ENCODE data around the gene PACS1.

The PACS1 gene

DNA sequence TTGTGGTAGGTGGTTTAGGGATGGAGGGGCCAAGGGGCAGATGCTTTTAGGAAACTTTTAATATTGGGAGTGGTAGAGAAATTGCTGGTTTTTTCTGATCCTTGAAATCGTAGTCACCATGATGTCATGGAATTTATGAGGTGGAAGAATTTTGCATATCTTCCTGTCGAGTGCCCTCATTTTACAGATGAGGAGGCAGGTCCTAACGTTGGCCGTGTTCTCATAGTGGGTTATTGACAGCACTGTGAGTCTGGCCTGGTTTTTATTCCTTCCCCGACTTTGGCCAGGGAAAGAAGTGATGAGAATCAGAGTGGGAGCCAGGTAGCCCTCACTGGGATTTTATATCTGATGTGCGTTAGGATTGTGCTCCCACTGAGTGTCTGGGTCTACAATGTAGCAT, 8.8 kb upstream of the PACS1 start:
- TF ChIP-seq, protein P1, sequence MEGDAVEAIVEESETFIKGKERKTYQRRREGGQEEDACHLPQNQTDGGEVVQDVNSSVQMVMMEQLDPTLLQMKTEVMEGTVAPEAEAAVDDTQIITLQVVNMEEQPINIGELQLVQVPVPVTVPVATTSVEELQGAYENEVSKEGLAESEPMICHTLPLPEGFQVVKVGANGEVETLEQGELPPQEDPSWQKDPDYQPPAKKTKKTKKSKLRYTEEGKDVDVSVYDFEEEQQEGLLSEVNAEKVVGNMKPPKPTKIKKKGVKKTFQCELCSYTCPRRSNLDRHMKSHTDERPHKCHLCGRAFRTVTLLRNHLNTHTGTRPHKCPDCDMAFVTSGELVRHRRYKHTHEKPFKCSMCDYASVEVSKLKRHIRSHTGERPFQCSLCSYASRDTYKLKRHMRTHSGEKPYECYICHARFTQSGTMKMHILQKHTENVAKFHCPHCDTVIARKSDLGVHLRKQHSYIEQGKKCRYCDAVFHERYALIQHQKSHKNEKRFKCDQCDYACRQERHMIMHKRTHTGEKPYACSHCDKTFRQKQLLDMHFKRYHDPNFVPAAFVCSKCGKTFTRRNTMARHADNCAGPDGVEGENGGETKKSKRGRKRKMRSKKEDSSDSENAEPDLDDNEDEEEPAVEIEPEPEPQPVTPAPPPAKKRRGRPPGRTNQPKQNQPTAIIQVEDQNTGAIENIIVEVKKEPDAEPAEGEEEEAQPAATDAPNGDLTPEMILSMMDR (IDR thresholded peaks at IDR 0.05; ENCODE audit: control insufficient read depth, extremely low read depth, insufficient read depth): no peak
- DNase-seq (ENCODE audit: low read depth): no peak
- no peak overlapping the region for H3K4me3 ChIP-seq (ENCODE audit: low read depth, low read length)

DNA sequence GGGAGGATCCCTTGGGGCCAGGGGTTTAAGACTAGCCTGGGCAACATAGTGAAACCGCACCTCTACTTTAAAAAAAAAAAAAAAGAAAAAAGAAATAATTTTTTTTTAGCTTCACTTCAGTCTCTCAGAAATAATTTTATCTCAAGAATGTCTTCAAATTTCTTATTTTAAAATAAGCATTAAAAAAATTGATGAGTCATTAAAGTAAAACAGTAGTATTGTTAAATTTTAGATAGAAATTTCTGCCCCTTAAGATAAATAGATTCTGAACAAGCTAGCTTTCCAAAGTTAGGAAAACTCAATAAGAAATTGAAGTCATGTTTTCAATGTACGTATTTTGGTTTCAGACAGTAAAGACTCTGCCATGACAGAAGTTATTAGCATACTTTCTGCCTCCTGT, 7.7 kb upstream of the PACS1 start:
- TF ChIP-seq, protein P1 (IDR thresholded peaks at IDR 0.05; ENCODE audit: control insufficient read depth, extremely low read depth, insufficient read depth): no peak
- DNase-seq (ENCODE audit: low read depth): no peak
- H3K4me3 ChIP-seq (ENCODE audit: low read depth, low read length): no peak overlapping the region

DNA sequence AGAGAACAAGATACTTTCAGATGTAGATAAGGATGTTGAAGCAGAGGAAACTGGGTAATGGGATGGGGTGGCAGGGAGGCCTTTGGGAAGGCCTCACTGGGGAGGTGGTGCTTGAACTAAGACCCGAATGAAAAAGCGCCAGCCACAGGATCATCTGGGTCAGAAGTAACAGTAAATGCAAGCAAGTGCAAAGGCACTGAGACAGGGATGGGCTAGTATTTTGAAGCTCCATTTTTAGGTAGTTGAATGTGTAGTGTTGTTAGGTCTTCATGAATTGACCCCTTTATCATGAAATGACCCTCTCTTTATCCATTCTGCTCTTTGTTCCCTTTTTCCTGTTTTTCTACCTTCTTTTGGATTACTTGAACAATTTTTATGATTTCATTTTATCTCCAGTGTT, 6.2 kb upstream of the PACS1 start:
- DNase-seq (ENCODE audit: low read depth): no peak
- no peak overlapping the region for H3K4me3 ChIP-seq (ENCODE audit: low read depth, low read length)
- TF ChIP-seq, protein P1 (IDR thresholded peaks at IDR 0.05; ENCODE audit: control insufficient read depth, extremely low read depth, insufficient read depth): no peak

DNA sequence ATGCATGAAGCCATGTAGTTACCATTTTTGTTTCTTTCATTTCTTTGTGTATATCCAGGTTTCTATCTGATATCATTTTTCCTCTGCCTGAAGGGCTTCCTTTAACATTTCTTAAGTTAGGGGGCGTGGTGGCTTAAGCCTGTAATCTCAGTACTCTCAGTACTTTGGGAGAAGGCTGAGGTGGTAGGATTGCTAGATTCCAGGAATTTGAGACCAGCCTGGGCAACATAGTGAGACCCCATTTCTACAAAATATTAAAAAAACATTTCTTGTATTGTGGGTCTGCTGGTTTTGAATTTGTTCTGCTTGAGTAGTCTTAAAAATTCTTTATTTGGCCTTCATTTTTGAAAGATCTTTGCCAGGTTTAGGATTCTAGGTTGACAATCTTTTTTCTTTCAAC, 5.5 kb upstream of the PACS1 start:
- TF ChIP-seq, protein P1 (IDR thresholded peaks at IDR 0.05; ENCODE audit: control insufficient read depth, extremely low read depth, insufficient read depth): no peak
- no peak for DNase-seq (ENCODE audit: low read depth)
- no peak overlapping the region for H3K4me3 ChIP-seq (ENCODE audit: low read depth, low read length)

DNA sequence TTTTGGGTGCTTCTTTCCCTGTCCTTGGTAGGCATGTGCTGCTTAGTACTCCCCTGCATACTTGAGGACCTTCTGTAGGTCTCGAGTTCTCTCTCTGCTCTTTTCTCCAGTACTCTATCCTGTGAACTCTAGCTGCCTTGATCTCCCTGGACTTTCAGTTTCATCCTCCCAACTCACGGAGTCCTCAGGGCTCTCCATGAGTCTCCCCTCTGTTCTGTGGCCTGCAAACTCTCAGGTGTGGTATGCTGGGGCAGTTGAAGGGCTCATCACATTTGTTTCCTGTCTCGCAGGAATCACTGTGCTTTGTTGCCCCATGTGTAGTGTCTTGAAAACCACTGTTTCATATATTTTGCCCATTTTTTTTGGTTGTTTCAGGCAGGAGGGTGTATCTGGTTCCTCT, 3.3 kb upstream of the PACS1 start:
- TF ChIP-seq, protein P1 (IDR thresholded peaks at IDR 0.05; ENCODE audit: control insufficient read depth, extremely low read depth, insufficient read depth): no peak
- no peak overlapping the region for H3K4me3 ChIP-seq (ENCODE audit: low read depth, low read length)
- DNase-seq (ENCODE audit: low read depth): no peak

DNA sequence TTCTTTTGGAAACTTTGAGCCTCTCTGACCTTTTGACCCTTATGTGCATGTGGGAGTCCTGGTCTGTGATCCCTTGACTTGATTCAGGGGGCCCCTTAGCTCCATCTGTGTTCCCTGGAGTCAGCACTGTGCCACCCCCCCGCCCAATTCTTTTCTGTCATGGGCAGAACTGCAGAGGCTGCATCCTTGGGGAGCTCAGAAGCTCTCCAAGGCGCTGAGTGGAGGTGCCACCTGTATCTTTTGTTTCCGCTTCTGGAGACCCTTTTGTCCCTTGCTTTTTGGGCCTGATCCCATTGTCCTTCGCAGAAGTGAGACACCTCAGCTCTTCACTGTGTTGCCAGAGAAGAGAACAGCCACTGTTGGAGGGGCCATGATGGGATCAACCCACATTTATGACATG, 2.4 kb upstream of the PACS1 start:
- no peak for DNase-seq (ENCODE audit: low read depth)
- TF ChIP-seq, protein P1 (IDR thresholded peaks at IDR 0.05; ENCODE audit: control insufficient read depth, extremely low read depth, insufficient read depth): no peak
- H3K4me3 ChIP-seq (ENCODE audit: low read depth, low read length): no peak overlapping the region

DNA sequence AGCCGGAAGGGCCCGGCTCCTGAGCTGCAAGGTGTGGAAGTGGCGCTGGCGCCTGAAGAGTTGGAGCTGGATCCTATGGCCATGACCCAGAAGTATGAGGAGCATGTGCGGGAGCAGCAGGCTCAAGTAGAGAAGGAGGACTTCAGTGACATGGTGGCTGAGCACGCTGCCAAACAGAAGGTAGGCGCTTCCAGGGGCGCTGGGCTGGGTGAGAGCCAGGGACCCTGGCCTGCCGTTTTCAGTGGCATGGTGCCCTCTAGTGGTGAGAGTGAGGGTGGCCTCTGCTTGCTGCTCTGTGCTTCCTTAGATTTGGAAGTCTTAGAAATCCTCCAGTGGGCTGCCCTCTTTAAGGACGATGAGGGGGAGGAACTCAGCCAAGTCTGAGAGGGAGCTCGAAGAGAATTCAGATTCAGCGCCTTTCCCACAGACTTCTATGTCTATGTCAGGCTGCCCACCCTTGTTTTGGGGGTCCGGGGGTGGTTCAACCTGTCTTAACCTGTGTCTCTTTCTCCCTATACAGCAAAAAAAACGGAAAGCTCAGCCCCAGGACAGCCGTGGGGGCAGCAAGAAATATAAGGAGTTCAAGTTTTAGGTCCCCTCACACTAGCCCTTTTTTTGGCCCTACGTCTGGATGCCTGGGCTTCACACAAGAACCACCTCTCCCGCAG, 1.8 kb upstream of the PACS1 start:
- TF ChIP-seq, protein P1 (IDR thresholded peaks at IDR 0.05; ENCODE audit: control insufficient read depth, extremely low read depth, insufficient read depth): peak; percentile 87
- no peak for DNase-seq (ENCODE audit: low read depth)
- no peak overlapping the region for H3K4me3 ChIP-seq (ENCODE audit: low read depth, low read length)

All from LNCaP clone FGC (cell line).